Measurements from ENCODE around the gene VPS13D.

Gene VPS13D

GRCh38 chr1:12553963-12554362, 324.1 kb downstream of the VPS13D start:
- no peak for DNase-seq (ENCODE audit: low read depth)

GRCh38 chr1:12554521-12555305, 324.9 kb downstream of the VPS13D start:
- no peak for DNase-seq (ENCODE audit: low read depth)

- no peak for DNase-seq (ENCODE audit: low read depth)
Observed at GRCh38 chr1:12555411-12556367, 325.9 kb downstream of the VPS13D start.

- peak; percentile 79 for DNase-seq (ENCODE audit: low read depth)
Observed at GRCh38 chr1:12556368-12556930, 326.6 kb downstream of the VPS13D start.

- DNase-seq (ENCODE audit: low read depth) = no peak
Observed at GRCh38 chr1:12556957-12557935, 327.4 kb downstream of the VPS13D start.

- no peak for DNase-seq (ENCODE audit: low read depth)
Observed at GRCh38 chr1:12561121-12561520, 331.3 kb downstream of the VPS13D start.

Measured in HS-27A (cell line).